Smooth muscle cell (in vitro differentiated cells): ENCODE data around the gene CELA3A. TPM values are rescaled to one million over a fixed set of nuclear protein-coding genes. Genes with fewer than 3 reads are reported as not detected.

ENCODE experiments used
- DNase-seq: peaks from one replicate; lab custom pipeline; 2025; ENCODE audit not compliant: unreplicated experiment; lab: John Stamatoyannopoulos, UW
- H2AFZ ChIP-seq: fragments of 200-600 bp; sonication (generic); 2 replicates; pipeline ENCODE4 v1.6.0; 2016; ENCODE audit warnings: antibody characterized with exemption, low read depth, mild to moderate bottlenecking
- H3F3A ChIP-seq: fragments of 200-600 bp; sonication (generic); 2 replicates; pipeline ENCODE4 v1.6.0; 2017; ENCODE audit warnings: antibody characterized with exemption, low read depth
- H3K27ac ChIP-seq: fragments of 200-600 bp; sonication (generic); 2 replicates; pipeline ENCODE4 v1.5.1; 2016; ENCODE audit warnings: low read depth, mild to moderate bottlenecking
- H3K27me3 ChIP-seq: fragments of 200-600 bp; sonication (generic); 2 replicates; pipeline ENCODE4 v1.6.1; 2016; ENCODE audit warnings: low read depth, mild to moderate bottlenecking
- H3K36me3 ChIP-seq: fragments of 200-600 bp; sonication (generic); 2 replicates; pipeline ENCODE4 v1.5.1; 2016; ENCODE audit warnings: low read depth
- H3K4me1 ChIP-seq: fragments of 200-600 bp; sonication (generic); 2 replicates; pipeline ENCODE4 v1.5.1; 2016; ENCODE audit warnings: low read depth
- H3K4me2 ChIP-seq: fragments of 200-600 bp; sonication (generic); 2 replicates; pipeline ENCODE4 v1.6.0; 2016; ENCODE audit warnings: mild to moderate bottlenecking
- H3K4me3 ChIP-seq: fragments of 200-600 bp; sonication (generic); 2 replicates; pipeline ENCODE4 v1.5.1; 2016; ENCODE audit warnings: mild to moderate bottlenecking
- H3K79me2 ChIP-seq: fragments of 200-600 bp; sonication (generic); 2 replicates; pipeline ENCODE4 v1.6.0; 2016; ENCODE audit warnings: low read depth, mild to moderate bottlenecking
- H3K9ac ChIP-seq: fragments of 200-600 bp; sonication (generic); 2 replicates; pipeline ENCODE4 v1.6.0; 2016; ENCODE audit warnings: low read depth
- H3K9me3 ChIP-seq: fragments of 200-600 bp; sonication (generic); replicated peaks from 2 replicates; pipeline ENCODE4 v1.5.1; 2016; ENCODE audit warnings: low read depth
- H4K20me1 ChIP-seq: fragments of 200-600 bp; sonication (generic); 2 replicates; pipeline ENCODE4 v1.6.0; 2016; ENCODE audit warnings: low read depth
- CTCF ChIP-seq: fragments of 200-600 bp; sonication (generic); IDR thresholded peaks from 2 replicates; pipeline ENCODE4 v1.5.1; 2017; ENCODE audit warnings: borderline replicate concordance, mild to moderate bottlenecking, antibody characterized with exemption; ENCODE audit not compliant: insufficient read depth, poor library complexity, severe bottlenecking
- WGBS: methylation state at CpG from one replicate; pipeline ENCODE4 v1.1.7; 2016; ENCODE audit warnings: low lambda C conversion rate; 5-methylcytosine and 5-hydroxymethylcytosine counted together
- polyA plus RNA-seq: library from polyadenylated mRNA; unstranded; fragments of >200 nt; fragmentation: Nextera tagmentation; extraction: Ambion mirVana; gene quantifications from 2 replicates; pipeline ENCODE4 v1.2.1, GENCODE V29; 2016
- total RNA-seq: library from RNA; depleted of rRNA; stranded (reverse); fragments of >200 nt; gene quantifications from 2 replicates; pipeline ENCODE4 v1.2.3, GENCODE V29; 2014

Gene CELA3A
- total RNA-seq (not detected in 2 replicates), polyA plus RNA-seq (not detected in 2 replicates)

- no peaks in the 10 kb centered on the region for H3F3A ChIP-seq
- H3K9me3 ChIP-seq = no peaks in the 10 kb centered on the region
- H2AFZ ChIP-seq = no peak within 1 kb of the TSS
- no peak for DNase-seq
- WGBS = 73% methylated on average over 5 of the region's 5 CpGs
- H3K36me3 ChIP-seq = no peaks in the 10 kb centered on the region
- H3K9ac ChIP-seq = no peak within 1 kb of the TSS
- no peak within 1 kb of the TSS for H3K4me2 ChIP-seq
- H3K79me2 ChIP-seq = no peaks in the 10 kb centered on the region
- TF ChIP-seq CTCF = no peak
- no peaks in the 10 kb centered on the region for H3K27me3 ChIP-seq
- no peak within 1 kb of the TSS for H3K27ac ChIP-seq
- no peak within 1 kb of the TSS for H3K4me3 ChIP-seq
- no peaks in the 10 kb centered on the region for H4K20me1 ChIP-seq
- H3K4me1 ChIP-seq = no peaks in the 10 kb centered on the region
These were observed at the start of gene CELA3A for GRCh38 chr1:22001409-22001808. CELA3A (plus strand) TSS chr1:22001657; CDS start chr1:22001675, 18 bp downstream.

GRCh38 chr1:21952786-21953520, 48.5 kb upstream of the CELA3A start:
- Histone ChIP-seq H3K9me3 (no peaks in the 10 kb centered on the region), H3K4me3 (no peak overlapping the region), H3F3A (no peaks in the 10 kb centered on the region), H2AFZ (no peak overlapping the region), H3K36me3 (no peaks in the 10 kb centered on the region), H3K4me1 (peaks cover 10% of the 10 kb centered on the region), H3K9ac (no peak overlapping the region), H3K27me3 (no peaks in the 10 kb centered on the region), H3K27ac (no peak overlapping the region), H4K20me1 (no peaks in the 10 kb centered on the region), H3K79me2 (no peaks in the 10 kb centered on the region), H3K4me2 (no peak overlapping the region)
- 88% methylated on average over 6 of the region's 6 CpGs for WGBS
- no peak for DNase-seq
- no peak for TF ChIP-seq CTCF

- no peaks in the 10 kb centered on the region for H3K9me3 ChIP-seq
- 81% methylated on average over 16 of the region's 16 CpGs for WGBS
- no peak overlapping the region for H3K27ac ChIP-seq
- no peaks in the 10 kb centered on the region for H3F3A ChIP-seq
- DNase-seq = no peak
- H3K4me3 ChIP-seq = no peak overlapping the region
- no peaks in the 10 kb centered on the region for H3K36me3 ChIP-seq
- TF ChIP-seq CTCF = no peak
- no peak overlapping the region for H3K4me2 ChIP-seq
- H3K27me3 ChIP-seq = no peaks in the 10 kb centered on the region
- H2AFZ ChIP-seq = no peak overlapping the region
- no peak overlapping the region for H3K9ac ChIP-seq
- H4K20me1 ChIP-seq = no peaks in the 10 kb centered on the region
- peaks cover 10% of the 10 kb centered on the region for H3K4me1 ChIP-seq
- no peaks in the 10 kb centered on the region for H3K79me2 ChIP-seq
These were observed 46.4 kb upstream of the CELA3A start for GRCh38 chr1:21955058-21955457.
